HAP-1 (cell line): ENCODE measurements around the gene CHAC1.

ENCODE experiments used
- DNase-seq, 2 experiments: peaks; one replicate each; pipeline ENCODE4 v3.0.0-alpha.2; 2016 to 2020; ENCODE audit warnings: low spot score in 2 of 2
- H3K27me3 ChIP-seq: fragments of 250-450 bp; sonication (Bioruptor Pico); 2 replicates; pipeline ENCODE4 v1.5.1; 2020; ENCODE audit warnings: low read depth, mild to moderate bottlenecking, moderate library complexity
- H3K36me3 ChIP-seq: fragments of 250-450 bp; sonication (Bioruptor Pico); replicated peaks from 2 replicates; pipeline ENCODE4 v1.5.1; 2020; ENCODE audit warnings: mild to moderate bottlenecking
- H3K4me1 ChIP-seq: fragments of 250-450 bp; sonication (Bioruptor Pico); 2 replicates; pipeline ENCODE4 v1.5.1; 2020; ENCODE audit warnings: mild to moderate bottlenecking
- H3K4me3 ChIP-seq: fragments of 250-450 bp; sonication (Bioruptor Pico); 2 replicates; pipeline ENCODE4 v1.5.1; 2020; ENCODE audit warnings: mild to moderate bottlenecking, moderate library complexity
- H3K9me3 ChIP-seq: fragments of 250-450 bp; sonication (Bioruptor Pico); 2 replicates; pipeline ENCODE4 v1.5.1; 2020; ENCODE audit warnings: mild to moderate bottlenecking, moderate library complexity
- in situ Hi-C: fragments of 300-500 bp; cut with MboI; formaldehyde crosslinking; loops from 3 replicates; pipeline ENCODE4 v1.14.3; 2020; ENCODE audit warnings: low sequenced_read_pairs, inconsistent platforms, mixed read lengths

Gene CHAC1

DNA sequence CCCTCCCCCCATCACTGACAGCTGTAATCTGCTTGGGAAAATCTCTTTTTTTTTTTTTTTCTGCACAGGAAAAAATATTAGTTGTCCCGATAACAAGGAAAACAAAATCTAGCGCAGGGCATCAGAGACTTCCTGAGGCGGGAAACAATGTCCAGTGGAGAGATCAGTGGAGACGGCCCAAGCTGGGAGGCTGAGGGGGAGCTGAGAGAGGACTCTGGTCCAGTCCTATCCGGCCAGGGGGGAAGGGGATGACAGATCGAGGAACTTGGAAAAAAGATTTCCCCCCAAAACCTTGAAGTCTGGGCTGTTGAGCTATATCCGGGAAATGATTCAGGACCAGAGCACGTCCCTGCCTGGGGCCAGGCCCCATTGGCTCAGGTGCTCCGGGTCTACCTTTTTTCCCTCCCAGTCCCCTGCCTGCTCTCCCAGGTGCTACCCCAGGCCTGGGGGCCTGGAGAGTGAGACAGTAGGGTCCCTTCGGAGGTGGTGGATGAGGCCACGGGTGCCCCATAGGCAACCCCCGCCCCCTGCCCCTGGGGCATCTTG lies 38.1 kb upstream of the CHAC1 start:
- Histone ChIP-seq H3K36me3 (no peaks in the 10 kb centered on the region), H3K4me1 (no peaks in the 10 kb centered on the region), H3K4me3 (no peak overlapping the region), H3K27me3 (no peaks in the 10 kb centered on the region), H3K9me3 (no peaks in the 10 kb centered on the region)
- DNase-seq, result no peak
- in situ Hi-C loops, result no loop called here

DNA sequence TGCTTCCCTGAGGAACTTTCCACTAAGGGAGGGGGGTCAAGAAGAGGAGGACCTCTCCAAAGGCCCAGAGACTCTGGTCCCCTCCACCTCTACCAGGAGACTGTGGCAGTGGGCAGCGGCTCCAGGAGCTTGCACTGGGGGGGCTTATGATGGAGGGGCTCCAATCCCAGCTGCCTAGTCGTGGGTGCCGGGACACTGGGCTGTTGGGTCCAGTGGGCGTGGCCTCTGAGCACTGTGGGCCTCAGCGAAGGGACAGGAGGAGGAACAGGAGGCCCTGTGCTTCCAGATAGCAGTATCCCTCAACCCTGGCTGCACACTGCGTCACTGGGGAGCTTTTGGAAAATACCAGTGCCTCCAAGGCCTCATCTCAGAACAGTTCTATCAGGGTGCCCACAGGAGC lies 37.6 kb upstream of the CHAC1 start:
- no peak for DNase-seq
- Histone ChIP-seq H3K4me1 (no peaks in the 10 kb centered on the region), H3K4me3 (no peak overlapping the region), H3K27me3 (no peaks in the 10 kb centered on the region), H3K36me3 (no peaks in the 10 kb centered on the region), H3K9me3 (no peaks in the 10 kb centered on the region)
- in situ Hi-C loops, result no loop called here

DNA sequence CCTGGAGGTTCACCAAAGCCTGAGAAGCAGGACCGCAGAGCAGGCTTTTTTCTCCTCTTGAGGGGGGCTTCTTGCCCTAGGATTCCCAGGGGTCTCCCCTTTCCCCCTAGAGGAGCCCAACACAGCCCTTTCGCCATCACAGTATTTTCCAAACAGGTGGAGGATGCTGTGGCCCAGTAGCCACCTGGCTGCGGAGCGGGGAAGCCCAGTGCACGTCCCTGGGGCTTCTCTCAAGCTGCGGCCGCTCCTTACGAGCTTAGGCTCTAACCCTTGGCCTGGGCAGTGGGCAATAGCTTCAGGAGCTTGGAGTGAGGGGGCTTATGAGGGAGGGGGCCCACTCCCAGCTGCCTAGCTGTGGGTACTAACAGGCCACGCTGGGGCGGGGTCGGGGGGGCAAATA lies 35.7 kb upstream of the CHAC1 start:
- Histone ChIP-seq H3K4me1 (no peaks in the 10 kb centered on the region), H3K27me3 (no peaks in the 10 kb centered on the region), H3K36me3 (no peaks in the 10 kb centered on the region), H3K9me3 (no peaks in the 10 kb centered on the region), H3K4me3 (no peak overlapping the region)
- no peak for DNase-seq
- in situ Hi-C loops, result no loop called here

DNA sequence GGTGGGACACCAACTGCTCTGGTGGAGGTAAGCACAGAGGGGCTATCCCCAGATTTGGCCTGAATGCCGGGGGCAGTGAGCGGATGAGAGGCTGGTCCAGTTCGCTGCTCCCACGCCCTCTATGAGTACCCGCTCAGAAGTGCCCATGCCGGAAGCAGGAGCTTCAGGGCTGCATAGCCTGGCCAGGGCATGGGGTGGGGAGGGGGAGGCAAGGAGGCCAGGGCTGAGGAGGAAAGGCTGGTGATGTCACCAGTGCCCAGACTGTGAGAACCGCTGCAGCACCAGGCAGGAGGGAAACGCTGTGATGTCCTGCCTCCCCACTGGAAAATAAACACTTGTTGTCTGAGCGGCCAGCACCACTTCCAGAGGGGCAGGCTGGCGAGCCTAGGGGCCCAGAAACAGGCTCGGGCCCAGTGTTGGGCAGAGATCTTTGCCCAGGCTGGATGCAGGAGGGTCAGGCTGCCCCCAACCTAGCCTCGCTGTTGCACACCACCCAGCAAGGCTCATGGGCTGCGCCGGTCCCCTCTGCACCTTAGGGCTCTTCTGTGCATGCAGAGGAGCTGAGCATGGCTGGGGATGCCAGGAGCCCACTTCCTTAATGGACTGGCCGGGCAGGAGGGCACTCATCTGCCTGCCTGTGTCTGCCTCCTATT lies 35.0 kb upstream of the CHAC1 start:
- no peaks in the 10 kb centered on the region for H3K27me3 ChIP-seq
- no peaks in the 10 kb centered on the region for H3K9me3 ChIP-seq
- H3K36me3 ChIP-seq, result no peaks in the 10 kb centered on the region
- in situ Hi-C loops, result no loop called here
- no peaks in the 10 kb centered on the region for H3K4me1 ChIP-seq
- DNase-seq, result no peak
- H3K4me3 ChIP-seq, result no peak overlapping the region

DNA sequence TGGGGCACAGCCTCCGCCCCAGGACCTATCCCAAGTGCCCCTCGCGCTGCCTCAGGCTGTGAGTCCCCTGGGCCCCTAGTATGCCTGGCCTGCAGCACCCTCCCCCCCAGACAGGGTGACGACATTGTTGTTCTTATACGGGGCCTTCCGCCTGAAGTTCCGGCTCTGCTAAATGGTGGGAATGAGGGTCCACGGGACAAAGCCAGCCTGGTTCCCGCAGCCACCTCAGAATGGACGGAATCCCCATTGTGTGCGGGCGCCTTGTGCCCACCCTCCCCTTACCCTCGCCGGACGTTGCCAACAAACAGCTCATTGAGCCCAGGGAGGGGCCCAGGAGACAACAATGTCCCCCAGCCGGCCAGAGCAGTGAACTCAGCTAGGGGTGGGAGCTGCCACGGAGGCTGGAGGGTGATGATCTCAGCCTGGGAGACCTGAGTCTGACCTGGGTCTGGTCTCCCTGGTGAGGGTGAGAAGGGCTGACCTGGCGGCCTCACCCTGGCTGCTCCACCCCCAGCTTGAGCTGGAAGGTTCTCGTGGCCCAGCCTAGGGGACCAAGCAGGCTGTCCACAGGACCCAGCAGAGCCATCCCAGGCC lies 34.4 kb upstream of the CHAC1 start:
- Histone ChIP-seq H3K9me3 (no peaks in the 10 kb centered on the region), H3K4me1 (no peaks in the 10 kb centered on the region), H3K27me3 (no peaks in the 10 kb centered on the region), H3K36me3 (no peaks in the 10 kb centered on the region), H3K4me3 (no peak overlapping the region)
- DNase-seq, result no peak
- in situ Hi-C loops, result no loop called here

DNA sequence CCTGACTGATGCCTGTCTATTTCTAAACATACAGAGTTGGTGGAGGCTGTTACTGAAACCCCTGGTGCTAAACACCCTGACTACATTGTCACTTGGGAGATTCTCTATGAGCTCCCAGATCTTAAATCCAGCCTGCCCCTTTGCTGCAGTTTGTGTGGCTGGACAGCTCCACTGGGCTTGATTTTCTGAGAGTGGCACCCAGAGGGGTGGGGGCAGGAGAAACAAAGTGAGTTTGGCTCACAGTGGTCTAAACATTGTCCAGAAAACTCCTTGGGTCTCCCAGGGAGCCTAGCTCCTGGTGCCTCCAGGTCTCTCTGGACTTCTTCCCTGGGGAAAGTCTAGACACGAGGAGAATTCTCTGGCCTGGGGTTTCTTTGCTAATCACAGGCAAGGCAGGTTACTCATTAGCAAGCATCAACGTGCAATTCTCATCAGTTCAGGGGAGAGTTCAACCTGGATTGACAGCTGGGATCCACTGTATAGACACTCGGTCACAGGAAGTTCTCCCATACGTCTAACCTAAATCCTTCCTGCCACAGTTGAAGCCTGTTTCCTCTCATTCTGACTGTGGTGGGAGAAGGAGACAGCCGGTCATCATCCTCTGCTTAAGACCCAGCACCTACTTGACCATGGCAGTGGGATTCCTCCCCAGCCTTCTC lies 31.2 kb upstream of the CHAC1 start:
- DNase-seq, result no peak
- no peaks in the 10 kb centered on the region for H3K4me1 ChIP-seq
- H3K4me3 ChIP-seq, result no peak overlapping the region
- H3K36me3 ChIP-seq, result no peaks in the 10 kb centered on the region
- H3K9me3 ChIP-seq, result no peaks in the 10 kb centered on the region
- in situ Hi-C loops, result no loop called here
- no peaks in the 10 kb centered on the region for H3K27me3 ChIP-seq

DNA sequence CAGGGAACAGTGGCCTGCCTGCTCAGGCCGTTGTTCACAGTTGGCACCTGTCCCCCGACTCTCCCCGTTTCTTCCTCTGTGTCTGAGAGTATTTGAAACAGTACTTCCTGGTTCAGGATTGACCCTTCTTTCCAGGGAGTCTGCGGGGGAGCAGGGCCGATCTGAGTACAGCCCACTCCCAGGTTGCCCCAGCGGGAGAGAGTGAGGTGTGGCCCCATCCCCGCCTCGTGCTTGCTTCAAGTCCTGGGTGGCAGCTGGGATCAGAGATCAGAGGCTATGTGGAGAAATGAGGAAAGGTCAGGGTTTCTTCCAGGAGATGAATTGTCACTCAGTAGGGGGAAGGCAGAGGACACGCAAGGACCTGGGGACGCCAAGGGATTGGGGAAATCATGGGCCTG lies 30.7 kb upstream of the CHAC1 start:
- DNase-seq, result no peak
- Histone ChIP-seq H3K27me3 (no peaks in the 10 kb centered on the region), H3K4me1 (no peaks in the 10 kb centered on the region), H3K36me3 (no peaks in the 10 kb centered on the region), H3K4me3 (no peak overlapping the region), H3K9me3 (no peaks in the 10 kb centered on the region)
- in situ Hi-C loops, result no loop called here

DNA sequence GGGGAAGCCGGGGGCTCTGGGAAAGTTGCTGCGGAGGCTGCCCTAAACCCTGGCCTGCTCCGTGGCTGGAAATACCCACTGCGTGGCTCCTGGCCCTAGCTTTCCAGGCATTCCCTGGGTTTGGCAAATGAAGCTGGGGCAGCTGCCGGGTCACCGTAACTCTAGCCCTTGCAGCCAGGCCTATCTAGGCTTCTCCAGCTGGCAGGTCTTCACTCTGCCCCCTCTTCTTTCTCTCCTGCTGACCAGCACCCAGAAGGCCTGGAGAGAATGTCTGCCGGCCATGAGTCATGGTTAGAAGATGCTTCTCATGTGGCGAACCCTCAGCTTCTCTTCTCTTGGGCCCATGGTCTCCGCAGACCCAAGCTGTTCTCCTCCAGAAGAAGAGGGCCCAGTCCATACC lies 29.7 kb upstream of the CHAC1 start:
- H3K36me3 ChIP-seq, result no peaks in the 10 kb centered on the region
- no peak overlapping the region for H3K4me3 ChIP-seq
- in situ Hi-C loops, result no loop called here
- no peak for DNase-seq
- H3K4me1 ChIP-seq, result peaks cover under 1% of the 10 kb centered on the region; the same call in 1 of the 2 replicates
- no peaks in the 10 kb centered on the region for H3K9me3 ChIP-seq
- no peaks in the 10 kb centered on the region for H3K27me3 ChIP-seq

DNA sequence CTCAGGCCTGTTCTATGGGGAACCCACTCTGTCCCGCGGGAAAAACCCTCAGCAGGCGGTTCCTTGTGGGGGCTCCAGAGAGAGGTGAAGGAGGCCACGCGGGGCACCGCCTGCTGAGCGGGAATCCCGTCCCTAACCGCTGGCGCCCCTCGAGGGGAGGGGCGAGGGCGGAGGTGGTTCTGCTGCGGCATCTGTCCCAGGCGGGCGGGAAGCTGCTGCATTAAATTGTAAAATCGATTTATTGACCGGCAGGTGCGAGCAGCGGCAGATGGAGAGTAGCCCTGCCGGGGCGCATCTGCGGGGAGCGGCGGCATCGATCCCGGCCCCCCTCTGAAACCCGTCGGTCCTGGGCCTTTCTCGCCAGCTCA lies 27.8 kb upstream of the CHAC1 start:
- Histone ChIP-seq H3K4me1 (peaks cover 2% of the 10 kb centered on the region; the same call in 1 of the 2 replicates), H3K36me3 (no peaks in the 10 kb centered on the region), H3K9me3 (no peaks in the 10 kb centered on the region), H3K4me3 (no peak overlapping the region), H3K27me3 (no peaks in the 10 kb centered on the region; the same call in none of the 2 replicates)
- no peak for DNase-seq
- in situ Hi-C loops, result no loop called here

DNA sequence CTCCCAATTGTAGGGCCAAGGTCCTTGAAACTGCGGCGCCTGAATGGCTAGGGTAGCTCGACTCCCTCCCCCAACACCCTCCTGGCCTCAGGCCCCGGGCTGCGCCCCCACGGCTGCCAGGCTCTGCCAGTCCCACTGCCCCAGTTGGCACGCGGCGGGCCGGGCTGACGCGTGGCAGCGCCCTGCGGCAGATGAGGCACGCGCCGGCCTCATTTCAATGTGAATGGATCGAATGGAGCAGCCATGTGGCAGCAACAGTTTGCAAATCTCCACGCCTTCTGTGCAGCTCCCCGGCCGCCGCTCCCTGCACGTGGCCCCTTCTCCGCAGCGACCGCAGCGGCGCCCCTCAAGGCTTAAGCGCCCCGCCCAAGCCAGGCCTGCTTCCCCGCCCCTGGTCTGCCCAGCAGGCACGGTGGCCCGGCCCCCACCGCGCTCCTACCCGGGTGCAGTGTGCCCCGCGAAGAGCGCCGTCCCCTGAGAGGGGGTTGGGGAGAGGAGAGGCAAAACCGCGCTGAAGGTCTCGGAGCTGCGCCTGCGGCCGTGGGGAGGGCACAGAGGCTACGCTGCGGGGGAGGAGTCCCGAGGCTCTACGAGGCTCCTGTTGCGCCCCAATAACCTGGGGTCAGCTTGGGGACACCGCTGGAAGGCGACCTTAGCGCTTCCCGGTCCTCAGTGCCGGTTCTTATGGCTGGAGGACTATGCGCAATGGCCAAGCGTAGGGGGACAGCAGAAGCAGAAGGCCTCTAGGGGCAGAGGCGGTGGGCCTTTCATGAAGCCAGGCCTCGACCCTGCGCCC lies 27.2 kb upstream of the CHAC1 start:
- Histone ChIP-seq H3K27me3 (no peaks in the 10 kb centered on the region; the same call in none of the 2 replicates), H3K9me3 (no peaks in the 10 kb centered on the region), H3K36me3 (no peaks in the 10 kb centered on the region), H3K4me3 (no peak overlapping the region), H3K4me1 (peaks cover 7% of the 10 kb centered on the region)
- no peak for DNase-seq
- in situ Hi-C loops, result no loop called here

DNA sequence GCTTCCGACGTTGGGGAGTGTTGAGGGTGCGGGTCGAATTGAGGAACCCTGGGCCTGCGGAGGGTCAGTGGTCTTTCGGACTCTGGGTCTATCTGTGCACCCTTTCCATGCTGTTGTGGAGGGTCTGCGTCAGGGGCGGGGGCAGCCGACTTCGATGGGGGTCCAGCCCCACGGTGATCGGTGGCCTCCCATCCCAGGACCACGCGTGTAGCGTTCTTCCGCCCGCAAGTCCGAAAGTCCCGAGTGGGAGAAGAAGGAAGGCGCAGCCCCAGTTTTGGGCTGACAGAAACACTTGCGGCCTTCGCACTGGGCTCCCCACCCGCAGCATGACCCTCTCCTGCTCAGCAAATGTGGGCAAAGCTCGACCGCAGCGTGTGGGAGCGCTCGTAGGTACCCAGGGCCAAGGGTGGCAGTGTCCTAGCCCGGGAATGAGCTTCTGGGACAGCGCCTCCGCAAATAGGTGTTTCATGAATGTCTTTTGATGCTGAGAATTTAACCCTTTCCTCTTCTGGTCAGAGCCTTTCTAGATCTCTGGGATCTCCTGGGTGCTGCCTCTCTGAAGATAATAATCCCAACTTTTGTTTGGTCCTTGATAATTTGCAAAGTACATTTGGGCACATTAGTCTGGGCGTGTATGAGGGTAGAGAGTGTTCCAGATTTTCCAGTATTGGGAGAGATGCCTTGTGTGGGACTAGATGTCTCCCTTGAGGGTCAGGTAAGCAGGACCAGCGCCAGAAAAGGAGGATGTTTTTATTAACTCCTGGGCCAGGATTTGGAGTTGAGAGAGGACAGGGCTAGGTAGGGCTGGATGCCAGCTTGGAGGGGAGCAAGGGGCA lies 26.4 kb upstream of the CHAC1 start:
- Histone ChIP-seq H3K4me1 (peaks cover 7% of the 10 kb centered on the region), H3K27me3 (no peaks in the 10 kb centered on the region; the same call in none of the 2 replicates), H3K4me3 (no peak overlapping the region), H3K36me3 (no peaks in the 10 kb centered on the region), H3K9me3 (no peaks in the 10 kb centered on the region)
- in situ Hi-C loops, result no loop called here
- DNase-seq, result no peak

DNA sequence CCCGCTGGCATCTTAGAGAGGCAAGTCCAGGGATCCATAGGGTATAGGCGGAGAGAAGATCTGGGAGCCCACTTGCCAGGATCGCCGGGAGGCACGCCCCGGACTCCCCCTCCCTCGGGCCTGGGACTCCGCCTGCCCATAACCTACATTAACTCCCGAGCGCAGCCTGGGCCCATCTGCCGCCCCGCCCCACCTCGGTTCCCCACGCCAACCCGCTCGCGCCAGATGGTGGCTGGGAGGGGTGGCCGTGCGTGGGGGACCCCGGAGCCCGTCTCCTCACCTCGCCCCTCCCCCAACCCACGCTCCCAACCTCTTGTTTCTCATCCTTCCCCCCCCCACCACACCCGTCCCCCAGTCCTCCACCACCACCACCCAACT lies 25.8 kb upstream of the CHAC1 start:
- DNase-seq, result no peak
- Histone ChIP-seq H3K9me3 (no peaks in the 10 kb centered on the region), H3K4me1 (peaks cover 7% of the 10 kb centered on the region), H3K27me3 (no peaks in the 10 kb centered on the region; the same call in none of the 2 replicates), H3K4me3 (no peak overlapping the region), H3K36me3 (no peaks in the 10 kb centered on the region)
- in situ Hi-C loops, result no loop called here
